HG03432 (cell line): ENCODE results near the gene MYO16.

Source experiments
- ATAC-seq: cut with Tn5 transposase; IDR thresholded peaks from one replicate; pipeline ENCODE4 v1.9.1; 2021; ENCODE audit warnings: mild to moderate bottlenecking, moderate library complexity; ENCODE audit not compliant: unreplicated experiment

MYO16 gene

GRCh38 chr13:109111141-109111540 lies 481.7 kb downstream of the MYO16 start:
- no peak for ATAC-seq

DNA sequence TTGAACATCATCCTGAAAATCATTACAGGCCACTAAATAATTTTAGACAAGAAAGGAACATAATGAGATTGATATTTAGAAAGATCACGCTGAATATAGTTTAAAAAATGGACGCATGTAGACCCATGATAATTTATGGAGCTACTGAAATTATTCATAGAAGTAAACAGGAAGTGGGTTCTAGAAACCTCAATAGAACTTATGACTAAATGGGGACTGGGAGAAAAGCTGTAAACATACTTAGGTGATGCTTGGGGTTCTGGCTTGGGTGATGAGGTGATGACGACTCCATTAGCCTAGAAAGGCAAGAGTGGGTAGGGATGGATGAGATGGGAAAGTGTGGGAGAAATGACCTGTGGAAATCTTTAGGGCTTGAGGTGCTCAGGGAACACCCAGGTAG lies 484.0 kb downstream of the MYO16 start:
- ATAC-seq, result peak; percentile 81

- no peak for ATAC-seq
Measured at GRCh38 chr13:109114162-109114561, 484.8 kb downstream of the MYO16 start.

DNA sequence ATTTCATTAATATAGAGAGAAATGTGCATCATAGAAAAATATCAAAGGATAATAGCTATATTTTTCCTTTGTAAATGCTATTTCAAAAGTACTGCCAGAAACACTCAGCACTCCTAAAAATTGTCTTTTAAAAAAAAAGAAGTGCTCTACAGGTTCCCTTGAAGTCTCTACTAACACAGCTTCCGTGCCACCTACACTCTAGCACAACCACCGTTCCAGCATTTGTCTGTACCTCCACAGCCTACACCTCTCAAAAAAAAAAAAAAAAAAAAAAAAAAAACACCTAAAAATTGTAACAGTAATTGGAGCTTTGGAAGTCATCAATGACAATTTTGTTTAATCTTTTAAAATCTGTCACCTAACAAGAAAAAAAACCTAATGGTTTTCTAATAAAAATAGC lies 485.6 kb downstream of the MYO16 start:
- no peak for ATAC-seq

- ATAC-seq, result no peak
Measured at GRCh38 chr13:109118521-109118920, 489.1 kb downstream of the MYO16 start.

DNA sequence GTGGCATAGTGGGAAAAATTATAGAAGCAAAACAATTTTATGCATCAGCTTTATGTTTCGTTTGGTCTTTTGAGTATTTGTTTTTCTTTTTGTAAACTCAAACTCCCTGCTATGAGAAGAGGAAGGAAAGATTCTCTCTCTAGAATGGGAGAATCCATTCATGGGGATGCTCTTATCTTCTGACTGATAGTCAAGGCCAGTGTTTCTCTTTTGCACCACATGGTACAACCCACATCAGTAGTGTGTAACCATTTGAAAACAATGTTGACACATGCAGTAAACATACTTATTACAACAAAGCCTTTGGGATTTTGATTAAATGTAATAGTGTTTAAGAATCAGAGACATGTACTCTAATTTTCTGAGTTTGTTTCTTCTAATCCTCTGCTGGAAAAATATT lies 490.5 kb downstream of the MYO16 start:
- no peak for ATAC-seq

GRCh38 chr13:109121826-109122225 lies 492.4 kb downstream of the MYO16 start:
- ATAC-seq, result no peak

- no peak for ATAC-seq
Measured at GRCh38 chr13:109123971-109124370, 494.6 kb downstream of the MYO16 start.

DNA sequence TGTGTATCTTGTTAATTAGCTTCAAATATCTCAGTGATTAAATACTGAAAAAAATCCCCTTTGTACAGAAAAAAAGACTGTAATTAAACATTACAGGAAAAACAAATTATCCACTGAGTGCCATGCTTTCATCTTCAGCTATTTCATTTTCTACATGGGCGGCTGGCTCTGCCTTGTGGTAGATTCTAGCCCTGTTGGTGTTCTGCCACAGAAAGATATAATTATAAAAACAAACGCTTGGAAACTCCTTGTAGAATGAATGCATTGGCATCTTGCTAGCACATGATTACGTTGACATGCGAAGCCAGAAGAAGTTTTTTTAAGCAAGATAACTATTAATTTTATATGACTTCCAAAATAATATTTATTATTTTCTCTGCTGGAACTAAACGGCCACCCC lies 496.8 kb downstream of the MYO16 start:
- no peak for ATAC-seq

DNA sequence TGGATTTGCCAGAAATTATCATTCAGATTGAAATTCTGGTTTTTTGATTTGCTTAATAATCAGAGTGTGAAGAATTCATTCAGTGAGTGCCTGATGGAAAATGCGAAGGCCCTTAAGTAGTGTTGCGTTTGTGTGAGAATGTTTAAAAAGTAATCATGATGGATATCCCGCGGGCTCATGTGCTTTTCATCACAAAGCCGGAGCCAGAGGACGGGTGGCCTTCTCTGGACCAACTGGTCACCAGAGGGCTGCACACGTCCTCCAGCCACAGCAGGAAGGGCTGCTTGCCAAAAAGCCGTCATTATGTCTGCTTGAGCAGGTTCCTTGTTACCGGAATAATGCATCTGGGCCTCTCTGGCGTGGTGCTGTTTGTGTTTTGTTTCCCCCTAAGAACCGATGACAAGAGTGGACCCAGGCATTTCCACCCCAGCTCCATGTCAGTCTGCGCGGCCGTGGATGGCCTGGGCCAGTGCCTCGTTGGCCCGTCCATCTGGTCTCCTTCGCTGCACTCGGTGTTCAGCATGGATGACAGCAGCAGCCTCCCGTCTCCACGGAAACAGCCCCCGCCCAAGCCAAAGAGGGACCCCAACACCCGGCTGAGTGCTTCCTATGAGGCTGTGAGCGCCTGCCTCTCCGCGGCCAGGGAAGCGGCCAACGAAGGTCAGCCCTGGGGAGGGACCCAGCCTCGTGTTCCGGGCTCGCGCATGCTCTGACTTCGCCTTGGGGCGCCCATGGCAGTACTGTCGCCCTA lies 497.7 kb downstream of the MYO16 start:
- ATAC-seq, result no peak

- ATAC-seq, result no peak
Measured at GRCh38 chr13:109128121-109128520, 498.7 kb downstream of the MYO16 start.

- no peak for ATAC-seq
Measured at GRCh38 chr13:109130093-109130835, 500.9 kb downstream of the MYO16 start.

- peak; percentile 94 for ATAC-seq
Measured at GRCh38 chr13:109131698-109132257, 502.4 kb downstream of the MYO16 start.

DNA sequence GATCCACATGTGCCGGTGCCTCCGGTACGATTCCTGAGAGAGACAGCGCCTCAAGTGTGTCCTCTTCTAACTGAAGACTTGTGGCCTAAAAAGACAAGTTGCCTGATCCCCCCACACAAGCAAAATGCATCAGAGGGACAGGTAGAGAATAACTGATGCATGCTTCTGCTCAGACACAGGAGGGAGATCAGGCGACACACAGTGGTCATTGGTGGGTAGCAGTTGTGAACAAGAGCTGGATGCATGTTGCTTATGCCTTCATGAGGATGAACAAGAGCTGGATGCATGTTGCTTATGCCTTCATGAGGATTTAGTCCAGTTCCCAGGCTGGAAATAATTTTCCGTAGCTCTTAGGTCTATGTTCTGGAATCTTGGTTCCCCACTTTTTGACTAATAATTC lies 505.6 kb downstream of the MYO16 start:
- ATAC-seq, result no peak

- ATAC-seq, result no peak
Measured at GRCh38 chr13:109136873-109137272, 507.5 kb downstream of the MYO16 start.

- no peak for ATAC-seq
Measured at GRCh38 chr13:109139346-109139745, 509.9 kb downstream of the MYO16 start.

DNA sequence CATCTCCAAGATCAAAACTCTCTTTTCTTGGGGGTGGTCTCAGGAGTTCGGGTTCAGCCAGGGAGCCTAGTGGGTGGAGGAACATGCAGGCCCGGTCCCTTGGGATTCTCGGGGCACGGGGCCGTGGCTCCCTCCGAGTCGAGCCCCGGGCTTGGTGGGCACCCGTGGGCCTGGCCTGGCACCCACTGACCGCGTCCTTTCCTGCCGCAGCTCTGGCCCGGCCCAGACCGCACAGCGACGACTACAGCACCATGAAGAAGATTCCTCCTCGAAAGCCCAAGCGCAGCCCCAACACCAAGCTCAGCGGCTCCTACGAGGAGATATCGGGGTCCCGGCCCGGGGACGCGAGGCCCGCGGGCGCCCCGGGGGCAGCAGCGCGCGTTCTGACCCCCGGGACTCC lies 510.6 kb downstream of the MYO16 start:
- ATAC-seq, result no peak

DNA sequence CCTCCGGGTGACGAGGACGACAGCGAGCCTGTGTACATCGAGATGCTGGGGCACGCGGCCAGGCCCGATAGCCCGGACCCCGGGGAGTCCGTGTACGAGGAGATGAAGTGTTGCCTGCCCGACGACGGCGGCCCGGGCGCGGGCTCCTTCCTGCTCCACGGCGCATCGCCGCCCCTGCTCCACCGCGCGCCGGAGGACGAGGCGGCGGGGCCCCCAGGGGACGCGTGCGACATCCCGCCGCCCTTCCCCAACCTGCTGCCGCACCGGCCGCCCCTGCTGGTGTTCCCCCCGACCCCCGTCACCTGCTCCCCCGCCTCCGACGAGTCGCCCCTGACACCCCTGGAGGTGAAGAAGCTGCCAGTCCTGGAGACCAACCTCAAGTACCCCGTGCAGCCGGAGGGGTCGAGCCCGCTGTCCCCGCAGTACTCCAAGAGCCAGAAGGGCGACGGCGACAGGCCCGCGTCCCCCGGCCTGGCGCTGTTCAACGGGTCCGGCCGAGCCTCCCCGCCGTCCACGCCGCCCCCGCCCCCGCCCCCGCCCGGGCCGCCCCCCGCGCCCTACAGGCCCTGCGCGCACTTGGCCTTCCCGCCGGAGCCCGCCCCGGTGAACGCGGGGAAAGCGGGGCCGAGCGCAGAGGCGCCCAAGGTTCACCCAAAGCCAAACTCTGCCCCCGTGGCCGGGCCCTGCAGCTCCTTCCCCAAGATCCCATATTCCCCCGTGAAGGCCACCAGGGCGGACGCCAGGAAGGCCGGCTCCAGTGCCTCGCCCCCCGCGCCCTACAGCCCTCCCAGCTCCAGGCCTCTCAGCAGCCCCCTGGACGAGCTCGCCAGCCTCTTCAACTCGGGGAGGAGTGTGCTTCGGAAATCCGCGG lies 511.3 kb downstream of the MYO16 start:
- no peak for ATAC-seq

GRCh38 chr13:109141706-109142105 lies 512.3 kb downstream of the MYO16 start:
- no peak for ATAC-seq

- peak; percentile 31 for ATAC-seq
Measured at GRCh38 chr13:109144693-109145437, 515.5 kb downstream of the MYO16 start.
